Esophagus muscularis mucosa (tissue), 4 donors: Measurements from ENCODE around the gene ITGA2. TPM values are rescaled to one million over a fixed set of nuclear protein-coding genes. Genes with fewer than 3 reads are reported as not detected.
"Not testable (repeated sequence)": the region's sequence is repeated elsewhere in the genome, so short reads cannot be mapped to it uniquely, and the experiment has no call there.

ENCODE experiments used
- DNase-seq: peaks from one replicate; pipeline ENCODE4 v3.0.0-alpha.2; 2017; ENCODE audit errors: extremely low spot score
- H3K27ac ChIP-seq, 4 donors: fragments of 200-600 bp; sonication (generic); replicated peaks in 1 of 4; 1 replicate in 3 of 4; 2 replicates in 1 of 4; pipeline ENCODE4 v1.5.1; 2016 to 2019; ENCODE audit warnings: mild to moderate bottlenecking in 1 of 4
- H3K27me3 ChIP-seq, 4 donors: fragments of 200-600 bp; sonication (generic); one replicate each; pipeline versions ENCODE4 v1.5.1 to v1.6.0; 2016 to 2019
- H3K36me3 ChIP-seq, 4 donors: fragments of 200-600 bp; sonication (generic); one replicate each; pipeline ENCODE4 v1.5.1; 2016 to 2019
- H3K4me1 ChIP-seq, 4 donors: fragments of 200-600 bp; sonication (generic); one replicate each; pipeline ENCODE4 v1.5.1; 2016 to 2019
- H3K4me3 ChIP-seq, 4 donors: fragments of 200-600 bp; sonication (generic); 1 replicate in 2 of 4; 2 replicates in 2 of 4; pipeline ENCODE4 v1.5.1; 2016 to 2019; ENCODE audit warnings: mild to moderate bottlenecking in 4 of 4, moderate library complexity in 1 of 4
- H3K9me3 ChIP-seq, 4 donors: fragments of 200-600 bp; sonication (generic); 1 replicate in 3 of 4; 2 replicates in 1 of 4; pipeline ENCODE4 v1.5.1; 2016 to 2019
- EP300 ChIP-seq: sonication (generic); formaldehyde crosslinking; IDR thresholded peaks from one replicate; pipeline ENCODE4 v1.6.1; 2017; ENCODE audit warnings: antibody characterized with exemption
- POLR2A ChIP-seq: fragments of 450-650 bp; IDR thresholded peaks from one replicate; pipeline ENCODE4 v1.6.1; 2017; ENCODE audit warnings: antibody characterized with exemption, moderate library complexity, mild to moderate bottlenecking, low read depth
- POLR2AphosphoS5 ChIP-seq, 2 donors: sonication (generic); formaldehyde crosslinking; IDR thresholded peaks; one replicate each; pipeline ENCODE4 v1.6.1; 2017; ENCODE audit warnings: antibody characterized with exemption in 2 of 2
- WGBS: methylation state at CpG from one replicate; pipeline ENCODE4 v1.1.5; 2018; 5-methylcytosine and 5-hydroxymethylcytosine counted together
- intact Hi-C: fragments of 100-400 bp; cut with DNase I; formaldehyde crosslinking; loops from one replicate; pipeline ENCODE4 v1.15.1; 2023
- total RNA-seq, 4 donors: library from RNA; depleted of rRNA; stranded (reverse); fragments of >200 nt; gene quantifications; one replicate each; pipeline versions ENCODE4 v1.1.0 to v1.2.1, GENCODE V29; 2016
- TF ChIP-seq, protein P1 (sequence below), 3 experiments: fragments of 200-600 bp in 2 of 3; fragments of 450-650 bp in 1 of 3; sonication (generic) in 2 of 3; IDR thresholded peaks; one replicate each; pipeline ENCODE4 v1.5.1; 2017 to 2019; ENCODE audit warnings: antibody characterized with exemption in 3 of 3, mild to moderate bottlenecking in 2 of 3, moderate library complexity in 1 of 3

ITGA2 gene
- total RNA-seq, 4 donors from 2014 or later: 5.0 to 9.6 (median 7.8) TPM

DNA sequence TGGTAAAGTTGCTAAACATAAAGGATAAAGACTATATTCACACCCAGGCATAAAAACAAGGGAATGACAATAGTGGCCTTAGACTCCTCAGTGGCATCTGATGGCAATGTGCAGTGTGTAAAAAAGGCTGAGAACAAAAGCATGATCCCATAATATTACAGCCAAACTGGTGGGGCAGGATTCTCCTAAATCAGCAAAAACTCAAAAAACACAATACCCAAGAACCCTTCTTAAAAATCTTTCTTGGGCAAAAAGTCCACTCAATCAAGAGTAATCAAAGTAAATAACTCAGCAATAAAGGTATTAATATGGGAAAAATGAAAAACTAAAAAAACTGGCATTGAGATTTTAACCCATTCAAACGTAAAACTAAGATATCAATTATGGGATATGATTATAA is 122.0 kb downstream of the ITGA2 start:
- intact Hi-C loops: no loop called here
- Histone ChIP-seq H3K36me3 (peaks cover 0 to 7% (median 3%) of the 10 kb centered on the region in 4 donors), H3K27ac (no peak overlapping the region), H3K27me3 (no peaks in the 10 kb centered on the region), H3K4me1 (peaks cover 23 to 38% (median 30%) of the 10 kb centered on the region in 4 donors), H3K9me3 (no peaks in the 10 kb centered on the region), H3K4me3 (no peak overlapping the region)
- no peak for DNase-seq
- TF ChIP-seq EP300 (no peak), POLR2AphosphoS5 (IDR thresholded peaks at IDR 0.05) (no peak), POLR2A (no peak)
- TF ChIP-seq, protein P1, sequence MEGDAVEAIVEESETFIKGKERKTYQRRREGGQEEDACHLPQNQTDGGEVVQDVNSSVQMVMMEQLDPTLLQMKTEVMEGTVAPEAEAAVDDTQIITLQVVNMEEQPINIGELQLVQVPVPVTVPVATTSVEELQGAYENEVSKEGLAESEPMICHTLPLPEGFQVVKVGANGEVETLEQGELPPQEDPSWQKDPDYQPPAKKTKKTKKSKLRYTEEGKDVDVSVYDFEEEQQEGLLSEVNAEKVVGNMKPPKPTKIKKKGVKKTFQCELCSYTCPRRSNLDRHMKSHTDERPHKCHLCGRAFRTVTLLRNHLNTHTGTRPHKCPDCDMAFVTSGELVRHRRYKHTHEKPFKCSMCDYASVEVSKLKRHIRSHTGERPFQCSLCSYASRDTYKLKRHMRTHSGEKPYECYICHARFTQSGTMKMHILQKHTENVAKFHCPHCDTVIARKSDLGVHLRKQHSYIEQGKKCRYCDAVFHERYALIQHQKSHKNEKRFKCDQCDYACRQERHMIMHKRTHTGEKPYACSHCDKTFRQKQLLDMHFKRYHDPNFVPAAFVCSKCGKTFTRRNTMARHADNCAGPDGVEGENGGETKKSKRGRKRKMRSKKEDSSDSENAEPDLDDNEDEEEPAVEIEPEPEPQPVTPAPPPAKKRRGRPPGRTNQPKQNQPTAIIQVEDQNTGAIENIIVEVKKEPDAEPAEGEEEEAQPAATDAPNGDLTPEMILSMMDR (IDR thresholded peaks at IDR 0.05): no peak
- WGBS: 95% methylated on average over 1 of the region's 1 CpG

DNA sequence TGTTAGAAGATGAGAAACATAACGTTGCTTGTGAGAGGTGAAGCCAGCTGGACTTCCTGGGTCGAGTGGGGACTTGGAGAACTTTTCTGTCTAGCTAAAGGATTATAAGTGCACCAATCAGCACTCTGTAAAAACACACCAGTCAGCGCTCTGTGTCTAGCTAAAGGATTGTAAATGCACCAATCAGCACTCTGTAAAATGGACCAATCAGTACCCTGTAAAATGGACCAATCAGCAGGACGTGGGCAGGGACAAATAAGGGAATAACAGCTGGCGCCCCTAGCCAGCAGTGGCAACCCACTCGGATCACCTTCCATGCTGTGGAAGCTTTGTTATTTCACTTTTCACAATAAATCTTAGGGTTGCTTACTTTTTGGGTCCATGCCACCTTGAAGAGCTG is 123.2 kb downstream of the ITGA2 start:
- H3K9me3 ChIP-seq, H3K4me3 ChIP-seq, H3K27ac ChIP-seq, DNase-seq, H3K27me3 ChIP-seq, H3K36me3 ChIP-seq, intact Hi-C loops: not testable (repeated sequence)
- WGBS: 90% methylated on average over 6 of the region's 6 CpGs
- peaks cover 23 to 30% (median 26%) of the 10 kb centered on the region in 4 donors for H3K4me1 ChIP-seq

DNA sequence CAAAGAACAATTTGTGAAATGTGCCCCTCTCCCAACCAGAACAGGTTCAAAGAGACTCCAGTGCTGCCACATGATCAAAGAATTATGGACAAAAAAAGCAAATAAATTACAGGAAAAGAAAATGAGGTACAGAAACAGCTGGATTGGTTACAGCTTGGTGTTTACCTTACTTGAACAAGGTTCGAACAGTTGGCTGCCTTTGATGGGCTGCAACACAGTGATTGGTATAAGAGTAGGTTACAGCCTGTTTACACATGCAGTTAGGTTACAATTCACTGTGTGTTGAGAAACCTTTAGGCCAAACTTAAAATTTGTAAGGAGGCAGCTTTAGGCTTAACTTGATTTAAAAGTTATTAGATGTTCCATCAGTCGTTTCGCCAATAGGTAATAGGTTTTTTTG is 123.8 kb downstream of the ITGA2 start:
- Histone ChIP-seq H3K9me3 (no peaks in the 10 kb centered on the region), H3K27me3 (no peaks in the 10 kb centered on the region), H3K27ac (no peak overlapping the region), H3K36me3 (no peaks in the 10 kb centered on the region), H3K4me1 (peaks cover 17 to 24% (median 20%) of the 10 kb centered on the region in 4 donors), H3K4me3 (no peak overlapping the region)
- WGBS: 89% methylated on average over 3 of the region's 3 CpGs
- intact Hi-C loops: no loop called here
- TF ChIP-seq EP300: no peak
- no peak for TF ChIP-seq POLR2AphosphoS5 (IDR thresholded peaks at IDR 0.05)
- DNase-seq: no peak

DNA sequence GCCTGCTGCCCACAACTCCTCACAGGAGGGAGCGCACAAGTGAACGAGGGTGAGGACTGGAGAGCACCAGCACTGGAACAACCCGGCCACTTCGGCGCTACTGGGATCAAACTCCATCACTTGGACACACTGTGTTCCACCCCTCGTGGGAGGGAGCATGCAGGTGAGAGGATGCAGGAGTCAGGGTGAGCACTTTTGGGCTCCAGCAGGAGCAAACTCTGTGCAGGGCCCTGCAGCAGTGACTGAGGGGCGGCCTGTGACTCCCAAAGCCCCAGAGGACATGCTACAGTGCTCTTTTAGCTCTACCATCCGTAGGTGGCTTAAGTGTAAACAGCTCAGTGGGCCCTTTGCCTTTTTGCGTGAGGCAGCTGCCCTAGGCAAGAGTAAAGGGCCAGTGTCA is 124.8 kb downstream of the ITGA2 start:
- Histone ChIP-seq H3K9me3 (no peaks in the 10 kb centered on the region), H3K4me3 (no peak overlapping the region), H3K27ac (no peak overlapping the region), H3K27me3 (no peaks in the 10 kb centered on the region), H3K4me1 (peaks cover 7 to 14% (median 10%) of the 10 kb centered on the region in 4 donors), H3K36me3 (no peaks in the 10 kb centered on the region)
- DNase-seq: no peak
- intact Hi-C loops: no loop called here
- WGBS: 90% methylated on average over 9 of the region's 9 CpGs
- no peak for TF ChIP-seq POLR2A
- TF ChIP-seq EP300: no peak
- TF ChIP-seq, protein P1 (IDR thresholded peaks at IDR 0.05): no peak
- no peak for TF ChIP-seq POLR2AphosphoS5 (IDR thresholded peaks at IDR 0.05)

DNA sequence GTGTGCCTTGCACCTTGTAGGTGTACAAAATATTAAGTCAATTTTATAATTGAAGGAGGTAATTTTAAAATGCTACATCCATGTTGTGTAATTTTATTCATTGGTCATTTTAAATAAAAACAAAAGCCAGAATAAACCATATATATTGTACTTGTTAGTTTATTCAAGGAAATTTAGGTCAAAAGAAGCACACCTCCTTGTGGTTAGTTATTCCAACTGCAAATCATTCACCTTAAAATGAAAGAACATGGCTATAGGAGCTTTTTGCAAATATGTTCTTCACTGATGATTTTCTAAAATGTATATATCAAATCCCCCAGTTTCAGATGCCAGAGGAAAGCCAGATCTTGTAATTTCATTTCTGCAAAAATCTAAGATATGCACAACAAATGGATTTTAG is 125.8 kb downstream of the ITGA2 start:
- intact Hi-C loops: no loop called here
- H3K36me3 ChIP-seq: no peaks in the 10 kb centered on the region
- H3K4me1 ChIP-seq: peaks cover 7 to 10% (median 9%) of the 10 kb centered on the region in 4 donors
- no peak overlapping the region for H3K27ac ChIP-seq
- H3K9me3 ChIP-seq: no peaks in the 10 kb centered on the region
- H3K4me3 ChIP-seq: no peak overlapping the region
- no peak for DNase-seq
- TF ChIP-seq EP300 (no peak), POLR2A (no peak), POLR2AphosphoS5 (IDR thresholded peaks at IDR 0.05) (no peak)
- TF ChIP-seq, protein P1 (IDR thresholded peaks at IDR 0.05): peak in 1 of 3 experiments; percentile 17
- H3K27me3 ChIP-seq: no peaks in the 10 kb centered on the region

DNA sequence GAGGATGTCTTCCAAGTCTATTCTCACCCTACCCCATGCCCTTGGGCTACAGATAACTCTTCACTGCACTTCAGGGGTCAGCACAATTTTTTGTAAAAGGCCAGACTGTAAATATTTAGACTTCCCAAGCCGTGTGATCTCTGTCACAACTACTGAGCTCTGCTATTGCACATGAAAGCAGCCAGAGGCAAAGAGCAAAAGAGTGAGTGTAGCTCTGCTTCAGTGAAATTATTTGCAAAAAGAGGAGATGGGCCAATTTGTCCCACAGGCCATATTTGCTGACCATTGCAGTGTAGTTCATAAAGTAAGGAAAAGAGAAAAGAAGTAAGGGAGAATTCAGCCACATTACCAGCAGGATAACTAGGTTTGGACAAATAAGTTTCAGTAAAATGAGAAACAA is 127.4 kb downstream of the ITGA2 start:
- TF ChIP-seq POLR2A: no peak
- TF ChIP-seq, protein P1 (IDR thresholded peaks at IDR 0.05): no peak
- no peak for TF ChIP-seq EP300
- no peaks in the 10 kb centered on the region for H3K36me3 ChIP-seq
- H3K4me1 ChIP-seq: no peaks in the 10 kb centered on the region
- intact Hi-C loops: no loop called here
- no peak overlapping the region for H3K27ac ChIP-seq
- no peak overlapping the region for H3K4me3 ChIP-seq
- 50% methylated on average over 1 of the region's 1 CpG for WGBS
- no peaks in the 10 kb centered on the region for H3K9me3 ChIP-seq
- H3K27me3 ChIP-seq: no peaks in the 10 kb centered on the region
- DNase-seq: no peak
